NCI-H1105 (cell line): ENCODE results near the gene DMD.
"Not testable (repeated sequence)": the region's sequence is repeated elsewhere in the genome, so short reads cannot be mapped to it uniquely, and the experiment has no call there.

ENCODE experiments used
- DNase-seq: peaks from one replicate; lab custom pipeline; 2025; lab: John Stamatoyannopoulos, UW

Gene DMD

DNA sequence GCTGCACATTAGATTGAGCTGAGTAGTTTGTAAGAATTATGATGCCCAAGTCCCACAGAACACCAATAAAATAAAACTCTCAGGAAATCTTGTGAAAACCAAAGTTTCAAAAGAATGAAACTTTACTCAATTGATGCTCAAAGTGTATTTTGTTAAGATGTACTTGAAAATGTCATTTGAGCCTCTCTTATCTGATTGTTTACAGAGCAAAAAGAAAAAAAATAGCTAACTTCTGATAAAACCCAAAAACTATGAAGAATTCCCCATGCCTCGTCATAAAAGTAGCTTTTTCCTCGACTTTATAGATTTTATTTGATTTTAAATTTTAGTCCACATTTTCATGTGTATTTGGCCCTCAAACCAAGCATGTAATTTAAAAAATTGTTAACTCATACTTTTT lies 1618.0 kb downstream of the DMD start:
- no peak for DNase-seq

GRCh38 chrX:31591355-31591754 lies 1620.0 kb downstream of the DMD start:
- no peak for DNase-seq

DNA sequence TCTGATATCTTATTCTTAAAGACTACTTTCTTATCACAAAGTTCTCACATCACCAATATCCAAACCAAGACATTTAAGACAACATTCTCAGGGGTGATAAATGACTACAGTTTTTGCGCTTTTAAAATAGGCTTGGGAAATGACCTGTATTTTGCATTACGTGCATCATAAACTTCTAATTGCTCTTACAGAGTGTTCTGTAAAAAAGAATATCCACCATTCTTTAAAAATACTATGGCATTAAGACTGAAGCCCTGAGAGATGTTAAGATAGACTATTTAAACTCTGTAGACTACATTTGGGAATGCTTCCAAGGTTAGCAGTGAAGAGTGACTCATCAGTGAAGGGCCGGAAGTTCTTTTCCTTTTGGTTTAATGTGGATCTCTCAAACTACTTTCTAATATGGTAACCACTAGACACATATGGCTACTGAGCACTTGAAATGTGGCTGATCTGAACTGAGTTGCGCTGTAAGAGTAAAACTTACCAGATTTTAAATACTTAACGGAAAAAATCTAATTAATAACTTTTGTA lies 1620.7 kb downstream of the DMD start:
- no peak for DNase-seq

GRCh38 chrX:31589503-31589902 lies 1621.8 kb downstream of the DMD start:
- DNase-seq: no peak

DNA sequence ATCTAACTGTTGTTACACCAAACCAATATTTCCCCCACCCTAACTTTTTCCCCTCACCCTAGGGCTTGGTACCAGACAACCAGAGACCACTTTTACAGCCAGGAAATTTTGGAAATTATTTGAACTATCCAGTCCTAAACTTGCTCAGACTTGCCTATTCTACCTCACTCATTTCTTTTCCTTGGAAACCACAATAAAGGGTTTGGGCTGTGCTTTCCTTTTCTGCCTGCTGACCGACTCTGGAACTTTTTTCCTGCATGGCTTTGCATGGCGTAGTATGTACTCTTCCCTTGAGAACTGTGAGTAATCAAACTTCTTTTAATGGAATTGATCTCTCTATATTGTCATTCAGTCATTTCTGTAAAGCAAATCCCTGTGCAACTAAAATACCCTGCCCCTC lies 1623.0 kb downstream of the DMD start:
- no peak for DNase-seq

GRCh38 chrX:31583892-31584291 lies 1627.5 kb downstream of the DMD start:
- DNase-seq: not testable (repeated sequence)

- no peak for DNase-seq
These were observed 1630.6 kb downstream of the DMD start for GRCh38 chrX:31580726-31581125.

DNA sequence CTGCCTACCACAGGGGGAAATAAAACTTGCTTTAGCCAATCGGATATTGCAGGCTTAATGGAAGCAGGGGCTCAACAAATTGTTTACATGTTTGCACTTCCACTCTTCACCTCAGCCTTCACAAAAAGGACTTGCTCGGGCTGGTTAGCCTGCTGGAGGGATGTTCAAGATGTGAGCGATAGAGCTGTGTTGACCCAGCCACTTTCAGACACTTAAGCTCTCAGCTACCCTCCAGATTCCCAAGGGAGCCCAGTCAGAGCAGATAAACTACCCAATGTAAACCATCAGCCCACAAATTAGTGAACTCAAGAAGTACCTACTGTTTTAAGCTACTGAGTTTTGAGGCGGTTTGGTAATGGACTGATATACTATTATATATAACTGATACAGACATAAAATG lies 1631.1 kb downstream of the DMD start:
- DNase-seq: no peak

- DNase-seq: no peak
These were observed 1639.0 kb downstream of the DMD start for GRCh38 chrX:31572360-31572759.

- DNase-seq: no peak
These were observed 1640.7 kb downstream of the DMD start for GRCh38 chrX:31570658-31571057.

DNA sequence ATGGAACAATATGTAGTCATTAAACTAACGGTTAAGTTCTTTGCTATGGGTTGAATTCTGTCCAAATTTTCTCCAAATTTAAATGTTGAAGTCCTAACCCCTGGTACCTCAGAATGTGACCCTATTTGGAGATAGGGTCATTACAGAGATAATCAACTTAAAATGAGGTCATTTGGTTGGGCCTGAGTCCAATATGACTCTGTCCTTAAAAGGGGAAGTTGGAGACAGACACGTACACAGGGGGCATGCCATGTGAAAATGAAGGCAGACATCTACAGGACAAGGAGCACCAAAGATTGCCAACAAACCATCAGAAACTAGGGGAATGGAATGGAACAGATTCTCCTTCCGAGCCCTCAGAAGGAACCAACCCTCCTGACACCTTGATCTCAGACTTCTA lies 1647.6 kb downstream of the DMD start:
- no peak for DNase-seq

DNA sequence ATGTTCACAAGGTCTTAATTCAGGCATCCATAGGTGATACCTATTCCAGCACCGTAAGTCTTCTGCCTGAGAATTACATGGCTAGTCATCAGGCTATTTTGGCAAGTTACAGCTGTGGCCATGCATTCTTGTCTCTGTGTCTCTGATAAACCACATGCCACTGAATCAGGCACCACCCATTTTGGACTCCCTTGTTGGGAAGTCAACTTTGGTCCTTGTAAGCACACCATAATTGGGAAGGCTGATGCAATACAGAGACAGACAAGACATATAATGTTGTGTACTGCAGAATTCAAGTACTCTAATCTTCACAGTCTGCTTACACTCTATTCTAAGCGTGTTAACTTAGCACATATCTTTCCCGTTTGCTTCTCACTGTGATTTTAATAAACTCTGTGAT lies 1655.8 kb downstream of the DMD start:
- no peak for DNase-seq

DNA sequence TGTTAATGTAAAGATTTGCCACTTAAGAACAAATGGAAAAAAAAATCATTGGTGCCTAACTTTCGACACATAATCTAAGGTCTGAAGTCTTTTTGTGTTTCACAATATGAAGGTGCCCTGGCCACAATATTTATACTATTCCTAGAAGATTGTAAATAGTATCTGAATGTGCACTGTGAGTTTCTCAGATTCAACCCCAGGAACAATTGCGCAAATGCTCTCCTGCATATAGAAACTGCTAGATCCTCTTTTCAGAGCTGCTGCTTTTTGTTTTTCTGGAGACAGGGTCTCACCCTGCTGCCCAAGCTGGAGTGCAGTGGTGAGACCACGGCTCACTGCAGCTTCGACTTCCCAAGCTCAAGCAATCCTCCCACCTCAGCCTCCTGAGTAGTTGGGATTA lies 1659.4 kb downstream of the DMD start:
- DNase-seq: no peak

- DNase-seq: no peak
These were observed 1661.2 kb downstream of the DMD start for GRCh38 chrX:31550158-31550557.

GRCh38 chrX:31547816-31548215 lies 1663.5 kb downstream of the DMD start:
- no peak for DNase-seq

DNA sequence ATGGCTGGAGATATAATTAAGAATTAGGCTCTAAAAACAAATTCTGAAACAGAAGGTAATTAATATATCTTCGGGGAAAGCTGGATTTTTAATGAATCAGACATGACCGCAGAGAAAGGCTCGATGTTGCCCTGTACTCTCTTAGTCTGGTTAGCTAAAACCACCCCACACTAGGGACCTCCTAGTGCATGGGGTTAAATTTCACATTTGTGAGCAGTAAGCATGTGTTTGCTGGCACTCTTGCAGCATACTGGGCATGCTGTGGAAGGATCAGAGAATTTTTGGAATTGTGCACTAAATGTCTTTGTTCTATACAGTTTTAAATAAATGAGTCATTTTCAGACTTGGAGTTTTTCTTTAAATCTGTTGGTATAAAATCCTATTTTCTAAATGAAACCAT lies 1663.9 kb downstream of the DMD start:
- no peak for DNase-seq

DNA sequence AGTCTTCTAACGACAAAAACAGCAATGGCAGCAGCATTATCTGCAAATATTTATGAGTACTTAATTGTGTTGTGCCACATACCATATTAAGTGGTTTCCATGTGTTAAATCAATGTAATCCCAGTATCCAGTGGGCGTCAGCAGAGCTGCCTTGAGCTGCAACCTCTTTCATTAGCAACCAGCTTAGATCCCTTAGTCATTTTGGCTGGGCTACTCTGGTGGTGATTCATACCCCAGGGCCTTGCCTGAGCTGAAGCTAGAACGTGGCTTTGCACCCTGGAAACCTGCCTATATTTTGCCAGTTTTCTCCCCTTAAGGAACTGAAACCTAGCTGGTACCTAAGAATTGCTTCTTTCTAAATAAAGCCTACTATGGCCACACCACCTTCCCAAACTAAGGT lies 1665.2 kb downstream of the DMD start:
- no peak for DNase-seq

GRCh38 chrX:31545726-31546125 lies 1665.6 kb downstream of the DMD start:
- DNase-seq: no peak

GRCh38 chrX:31545191-31545590 lies 1666.2 kb downstream of the DMD start:
- DNase-seq: no peak

GRCh38 chrX:31543634-31544033 lies 1667.7 kb downstream of the DMD start:
- no peak for DNase-seq

- no peak for DNase-seq
These were observed 1668.8 kb downstream of the DMD start for GRCh38 chrX:31542566-31542965.

DNA sequence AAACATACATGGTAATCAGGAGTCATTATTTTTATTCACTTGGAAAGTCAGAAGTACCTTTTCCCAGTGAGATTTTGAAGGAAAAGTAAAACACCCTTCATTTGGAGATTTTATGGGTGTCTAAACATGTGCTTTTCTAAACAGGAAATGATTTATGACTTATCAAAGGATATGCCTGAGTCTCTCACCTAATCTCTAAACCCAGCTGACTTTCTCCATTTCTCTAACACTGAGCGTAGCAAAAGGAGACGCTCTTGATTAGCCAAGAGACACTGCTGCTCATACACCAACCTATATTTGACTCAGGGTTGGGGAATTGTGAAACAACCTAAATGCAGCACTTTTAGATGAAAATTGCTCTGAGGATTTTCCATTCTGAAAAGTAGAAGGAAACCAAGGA lies 1671.0 kb downstream of the DMD start:
- no peak for DNase-seq

DNA sequence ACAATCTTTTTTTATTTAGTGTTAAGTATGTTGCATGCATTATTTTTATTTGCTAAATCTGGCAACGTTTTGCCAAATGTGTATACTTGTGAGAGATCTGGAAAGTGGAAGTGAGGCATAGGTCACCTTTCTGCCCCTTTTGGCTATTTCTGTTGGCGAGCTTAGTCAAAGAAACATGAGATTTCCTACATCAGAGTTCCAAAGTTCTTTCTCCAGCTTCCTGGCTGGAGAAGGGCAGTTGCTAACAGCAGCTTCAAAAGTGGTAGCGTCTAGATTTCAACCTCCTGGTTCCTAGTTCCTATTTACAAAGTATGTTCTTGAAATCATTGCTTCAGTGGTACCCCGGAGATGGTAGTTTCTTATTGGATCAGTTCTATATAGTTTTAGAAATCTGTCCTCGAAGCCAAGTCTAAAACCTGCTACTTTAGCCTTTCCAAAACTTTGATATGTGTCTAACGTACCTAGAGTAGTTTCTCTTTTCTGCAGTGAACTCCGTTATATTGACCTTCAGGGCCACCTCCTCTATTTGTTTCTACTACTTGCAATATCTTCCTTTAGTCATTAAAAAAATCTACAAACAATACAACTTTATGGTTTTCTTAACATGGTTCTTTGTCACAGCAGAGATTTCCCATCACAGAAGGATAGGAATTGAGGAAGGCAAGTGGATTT lies 1683.8 kb downstream of the DMD start:
- DNase-seq: no peak

- DNase-seq: no peak
These were observed 1687.3 kb downstream of the DMD start for GRCh38 chrX:31523884-31524536.
